ENCODE results near the gene PGGHG. TPM values are rescaled to one million over a fixed set of nuclear protein-coding genes. Genes with fewer than 3 reads are reported as not detected.

PGGHG gene
- total RNA-seq, 1 donor from 2014 or later, result 9.1 TPM

- DNase-seq (ENCODE audit: low spot score), result peak; percentile 51
These were observed 19.6 kb upstream of the PGGHG start for GRCh38 chr11:269146-269890.

GRCh38 chr11:270451-271318 is 18.2 kb upstream of the PGGHG start:
- no peak for DNase-seq (ENCODE audit: low spot score)

DNA sequence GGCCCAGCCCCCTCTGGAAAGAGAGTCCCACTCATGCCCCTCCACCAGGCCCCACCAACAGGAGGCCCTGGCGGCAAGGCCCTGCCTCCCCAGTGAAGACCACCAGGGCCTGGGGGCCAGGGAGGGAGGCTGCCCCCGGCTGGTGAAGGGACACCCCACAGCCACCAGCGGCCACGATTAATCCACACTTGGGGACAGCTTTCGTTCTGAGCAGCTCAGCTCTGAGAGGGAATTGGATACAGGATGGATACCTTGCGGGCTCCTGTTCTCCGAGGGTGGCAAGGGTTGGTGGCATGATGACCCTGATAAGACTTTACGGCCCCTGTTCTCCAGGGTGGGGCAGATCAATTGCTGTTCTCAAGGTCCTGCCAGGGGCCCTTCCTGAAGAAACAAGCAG is 17.6 kb upstream of the PGGHG start:
- no peak for DNase-seq (ENCODE audit: low spot score)

GRCh38 chr11:272195-272930 is 16.6 kb upstream of the PGGHG start:
- no peak for DNase-seq (ENCODE audit: low spot score)

GRCh38 chr11:272931-273198 is 16.1 kb upstream of the PGGHG start:
- DNase-seq (ENCODE audit: low spot score), result no peak

- no peak for DNase-seq (ENCODE audit: low spot score)
These were observed 12.7 kb upstream of the PGGHG start for GRCh38 chr11:276219-276618.

DNA sequence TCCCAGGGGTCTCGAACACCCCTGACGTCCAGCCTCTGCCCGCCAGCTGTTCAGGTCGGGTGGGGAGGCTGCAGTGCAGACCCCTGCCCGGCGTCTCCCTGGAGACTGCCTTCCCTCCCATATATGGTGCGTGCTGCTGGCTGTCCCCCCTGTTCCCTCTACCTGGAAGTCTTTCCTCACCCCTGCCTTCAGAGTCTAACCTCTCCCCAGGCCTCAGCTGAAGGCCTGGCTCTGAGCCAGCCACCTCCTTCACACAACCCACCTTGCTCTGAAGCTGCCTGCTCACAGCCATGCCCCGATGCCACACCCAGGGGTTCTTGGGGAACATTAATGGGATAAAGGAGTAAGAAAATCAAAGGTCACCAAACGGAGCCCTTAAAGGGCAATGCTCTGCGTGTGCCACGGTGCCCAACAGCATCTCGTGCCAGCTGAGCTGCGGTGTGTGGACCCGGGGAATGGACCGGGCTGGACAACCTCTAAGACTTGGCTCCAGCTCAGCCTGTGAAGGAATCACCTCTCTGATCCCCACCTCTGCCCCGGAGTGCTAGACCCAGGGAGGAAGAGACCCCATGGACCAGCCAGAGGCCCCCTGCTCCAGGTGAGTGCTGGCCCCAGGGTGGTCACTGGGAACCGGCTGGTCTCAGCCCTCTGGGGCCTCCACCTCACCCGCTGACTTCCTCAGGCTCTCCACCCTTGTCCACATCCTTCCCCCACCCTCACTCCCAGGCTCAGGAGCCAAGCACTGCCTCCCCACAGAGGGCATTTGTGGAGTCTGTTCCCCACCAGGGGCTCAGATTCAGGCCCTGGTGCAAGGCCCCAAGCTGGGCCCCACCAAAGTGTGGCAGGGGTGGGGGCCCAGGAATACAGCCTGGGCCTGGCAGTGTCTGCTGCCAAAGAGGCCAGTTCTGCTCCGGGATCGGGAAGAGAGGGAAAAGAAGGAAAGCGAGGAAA is 10.7 kb upstream of the PGGHG start, which contains the start of gene NLRP6:
Gene NLRP6, plus strand, starts transcription at position 407 of the 951 bp plus-strand sequence. Its CDS starts 163 bp downstream, at position 570.
- no peak for DNase-seq (ENCODE audit: low spot score)

DNA sequence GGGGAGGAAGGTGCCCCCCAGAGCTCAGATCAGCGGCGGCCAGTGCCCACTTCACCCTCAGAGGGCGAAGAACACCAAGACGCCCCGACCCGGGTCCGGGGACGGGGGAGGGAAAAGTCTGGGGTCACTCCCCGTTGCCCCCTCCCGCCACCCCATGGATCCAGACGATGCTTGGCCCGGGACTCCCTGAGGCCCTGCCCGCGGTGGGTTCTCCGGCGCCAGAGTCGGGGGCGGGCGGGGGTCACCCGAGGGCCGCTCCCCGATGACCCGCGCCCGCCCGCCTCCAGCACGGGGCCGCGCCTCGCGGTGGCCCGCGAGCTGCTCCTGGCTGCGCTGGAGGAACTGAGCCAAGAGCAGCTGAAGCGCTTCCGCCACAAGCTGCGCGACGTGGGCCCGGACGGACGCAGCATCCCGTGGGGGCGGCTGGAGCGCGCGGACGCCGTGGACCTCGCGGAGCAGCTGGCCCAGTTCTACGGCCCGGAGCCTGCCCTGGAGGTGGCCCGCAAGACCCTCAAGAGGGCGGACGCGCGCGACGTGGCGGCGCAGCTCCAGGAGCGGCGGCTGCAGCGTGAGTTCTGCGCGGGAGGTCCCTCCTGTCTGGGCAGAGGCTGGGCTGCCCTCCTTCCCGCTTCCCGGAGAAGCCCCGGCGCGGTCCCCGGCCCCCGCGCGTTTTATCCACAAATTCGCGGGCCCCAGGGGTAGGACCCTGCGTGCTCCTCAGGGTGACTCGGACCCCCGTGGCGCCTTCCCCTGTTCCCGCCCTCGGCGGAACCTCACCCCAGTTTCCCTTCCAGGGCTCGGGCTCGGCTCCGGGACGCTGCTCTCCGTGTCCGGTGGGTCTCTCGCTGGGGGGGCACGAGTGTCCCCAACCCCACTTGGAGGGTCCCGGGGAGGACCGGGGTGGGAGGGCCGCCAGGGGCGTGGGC is 9.6 kb upstream of the PGGHG start:
- no peak for DNase-seq (ENCODE audit: low spot score)

DNA sequence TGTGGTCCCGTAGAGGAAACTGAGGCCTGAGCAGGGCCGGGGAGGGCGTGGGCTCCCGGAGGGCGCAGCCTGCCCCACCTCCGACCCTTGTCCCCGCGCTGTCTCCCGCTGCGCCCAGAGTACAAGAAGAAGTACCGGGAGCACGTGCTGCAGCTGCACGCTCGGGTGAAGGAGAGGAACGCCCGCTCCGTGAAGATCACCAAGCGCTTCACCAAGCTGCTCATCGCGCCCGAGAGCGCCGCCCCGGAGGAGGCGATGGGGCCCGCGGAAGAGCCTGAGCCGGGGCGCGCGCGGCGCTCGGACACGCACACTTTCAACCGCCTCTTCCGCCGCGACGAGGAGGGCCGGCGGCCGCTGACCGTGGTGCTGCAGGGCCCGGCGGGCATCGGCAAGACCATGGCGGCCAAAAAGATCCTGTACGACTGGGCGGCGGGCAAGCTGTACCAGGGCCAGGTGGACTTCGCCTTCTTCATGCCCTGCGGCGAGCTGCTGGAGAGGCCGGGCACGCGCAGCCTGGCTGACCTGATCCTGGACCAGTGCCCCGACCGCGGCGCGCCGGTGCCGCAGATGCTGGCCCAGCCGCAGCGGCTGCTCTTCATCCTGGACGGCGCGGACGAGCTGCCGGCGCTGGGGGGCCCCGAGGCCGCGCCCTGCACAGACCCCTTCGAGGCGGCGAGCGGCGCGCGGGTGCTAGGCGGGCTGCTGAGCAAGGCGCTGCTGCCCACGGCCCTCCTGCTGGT is 8.8 kb upstream of the PGGHG start:
- DNase-seq (ENCODE audit: low spot score), result no peak

DNA sequence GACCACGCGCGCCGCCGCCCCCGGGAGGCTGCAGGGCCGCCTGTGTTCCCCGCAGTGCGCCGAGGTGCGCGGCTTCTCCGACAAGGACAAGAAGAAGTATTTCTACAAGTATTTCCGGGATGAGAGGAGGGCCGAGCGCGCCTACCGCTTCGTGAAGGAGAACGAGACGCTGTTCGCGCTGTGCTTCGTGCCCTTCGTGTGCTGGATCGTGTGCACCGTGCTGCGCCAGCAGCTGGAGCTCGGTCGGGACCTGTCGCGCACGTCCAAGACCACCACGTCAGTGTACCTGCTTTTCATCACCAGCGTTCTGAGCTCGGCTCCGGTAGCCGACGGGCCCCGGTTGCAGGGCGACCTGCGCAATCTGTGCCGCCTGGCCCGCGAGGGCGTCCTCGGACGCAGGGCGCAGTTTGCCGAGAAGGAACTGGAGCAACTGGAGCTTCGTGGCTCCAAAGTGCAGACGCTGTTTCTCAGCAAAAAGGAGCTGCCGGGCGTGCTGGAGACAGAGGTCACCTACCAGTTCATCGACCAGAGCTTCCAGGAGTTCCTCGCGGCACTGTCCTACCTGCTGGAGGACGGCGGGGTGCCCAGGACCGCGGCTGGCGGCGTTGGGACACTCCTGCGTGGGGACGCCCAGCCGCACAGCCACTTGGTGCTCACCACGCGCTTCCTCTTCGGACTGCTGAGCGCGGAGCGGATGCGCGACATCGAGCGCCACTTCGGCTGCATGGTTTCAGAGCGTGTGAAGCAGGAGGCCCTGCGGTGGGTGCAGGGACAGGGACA is 8.0 kb upstream of the PGGHG start:
- DNase-seq (ENCODE audit: low spot score), result no peak

DNA sequence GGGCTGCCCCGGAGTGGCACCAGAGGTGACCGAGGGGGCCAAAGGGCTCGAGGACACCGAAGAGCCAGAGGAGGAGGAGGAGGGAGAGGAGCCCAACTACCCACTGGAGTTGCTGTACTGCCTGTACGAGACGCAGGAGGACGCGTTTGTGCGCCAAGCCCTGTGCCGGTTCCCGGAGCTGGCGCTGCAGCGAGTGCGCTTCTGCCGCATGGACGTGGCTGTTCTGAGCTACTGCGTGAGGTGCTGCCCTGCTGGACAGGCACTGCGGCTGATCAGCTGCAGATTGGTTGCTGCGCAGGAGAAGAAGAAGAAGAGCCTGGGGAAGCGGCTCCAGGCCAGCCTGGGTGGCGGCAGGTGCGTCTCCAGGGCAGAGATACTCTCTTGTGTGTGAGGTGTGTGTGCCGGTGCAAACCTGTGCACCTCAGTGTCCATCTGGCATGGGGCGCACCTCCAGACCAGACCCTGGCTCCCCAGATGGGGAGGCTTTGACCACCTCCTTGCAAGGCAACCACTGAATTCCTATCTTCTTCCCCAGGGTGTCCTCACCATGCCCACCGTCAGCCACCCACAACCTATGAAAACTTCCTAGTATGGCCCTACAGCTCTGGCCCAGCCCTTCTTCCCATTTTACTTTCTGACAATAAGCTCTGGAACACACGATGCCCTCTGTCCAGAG is 7.3 kb upstream of the PGGHG start:
- DNase-seq (ENCODE audit: low spot score), result no peak

DNA sequence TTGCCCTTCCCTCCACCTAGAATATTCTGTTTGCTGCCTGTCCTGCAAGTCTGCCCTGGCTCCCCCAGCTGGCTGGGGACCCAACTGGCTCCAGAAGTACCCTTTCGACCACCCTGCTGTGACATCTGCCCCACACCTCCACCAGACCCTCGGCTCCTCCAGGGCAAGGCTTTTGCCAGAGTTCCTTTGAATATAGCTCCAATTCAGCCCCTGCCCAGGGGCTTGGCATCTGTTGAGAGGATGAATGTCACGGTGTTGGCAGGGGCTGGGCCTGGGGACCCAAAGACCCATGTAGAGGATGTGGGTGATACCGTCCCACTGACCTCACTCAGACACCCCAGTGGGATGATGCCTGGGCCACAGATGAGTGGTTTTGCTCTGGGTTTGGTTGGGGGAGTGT is 6.8 kb upstream of the PGGHG start:
- DNase-seq (ENCODE audit: low spot score), result no peak

GRCh38 chr11:282630-283360 is 6.1 kb upstream of the PGGHG start:
- no peak for DNase-seq (ENCODE audit: low spot score)

DNA sequence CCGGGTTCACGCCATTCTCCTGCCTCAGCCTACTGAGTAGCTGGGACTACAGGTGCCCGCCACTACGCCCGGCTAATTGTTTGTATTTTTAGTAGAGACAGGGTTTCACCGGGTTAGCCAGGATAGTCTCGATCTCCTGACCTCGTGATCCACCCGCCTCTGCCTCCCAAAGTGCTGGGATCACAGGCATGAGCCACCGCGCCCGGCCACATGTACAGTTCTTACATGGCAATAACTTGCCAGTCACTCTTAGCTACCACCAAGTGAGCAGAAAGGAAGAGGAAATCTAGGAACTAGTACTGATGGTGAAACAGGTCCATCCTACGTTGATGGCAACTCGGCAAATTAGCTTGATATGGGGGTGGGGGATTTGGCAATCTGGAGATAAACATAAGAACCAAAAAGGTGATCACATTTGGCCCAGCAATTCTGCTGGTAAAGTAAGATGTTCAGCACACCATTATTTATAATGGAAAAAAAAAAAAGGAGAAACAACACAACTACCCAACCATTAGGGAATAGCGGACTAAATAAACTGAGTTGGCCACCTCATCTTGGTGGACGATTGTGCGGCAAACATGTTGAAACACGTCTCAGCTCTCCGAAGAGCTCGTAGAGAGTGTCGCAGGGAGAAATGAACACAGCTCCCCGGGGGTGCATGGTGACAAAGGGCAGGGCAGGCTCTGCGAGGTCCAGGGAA is 5.4 kb upstream of the PGGHG start:
- no peak for DNase-seq (ENCODE audit: low spot score)

DNA sequence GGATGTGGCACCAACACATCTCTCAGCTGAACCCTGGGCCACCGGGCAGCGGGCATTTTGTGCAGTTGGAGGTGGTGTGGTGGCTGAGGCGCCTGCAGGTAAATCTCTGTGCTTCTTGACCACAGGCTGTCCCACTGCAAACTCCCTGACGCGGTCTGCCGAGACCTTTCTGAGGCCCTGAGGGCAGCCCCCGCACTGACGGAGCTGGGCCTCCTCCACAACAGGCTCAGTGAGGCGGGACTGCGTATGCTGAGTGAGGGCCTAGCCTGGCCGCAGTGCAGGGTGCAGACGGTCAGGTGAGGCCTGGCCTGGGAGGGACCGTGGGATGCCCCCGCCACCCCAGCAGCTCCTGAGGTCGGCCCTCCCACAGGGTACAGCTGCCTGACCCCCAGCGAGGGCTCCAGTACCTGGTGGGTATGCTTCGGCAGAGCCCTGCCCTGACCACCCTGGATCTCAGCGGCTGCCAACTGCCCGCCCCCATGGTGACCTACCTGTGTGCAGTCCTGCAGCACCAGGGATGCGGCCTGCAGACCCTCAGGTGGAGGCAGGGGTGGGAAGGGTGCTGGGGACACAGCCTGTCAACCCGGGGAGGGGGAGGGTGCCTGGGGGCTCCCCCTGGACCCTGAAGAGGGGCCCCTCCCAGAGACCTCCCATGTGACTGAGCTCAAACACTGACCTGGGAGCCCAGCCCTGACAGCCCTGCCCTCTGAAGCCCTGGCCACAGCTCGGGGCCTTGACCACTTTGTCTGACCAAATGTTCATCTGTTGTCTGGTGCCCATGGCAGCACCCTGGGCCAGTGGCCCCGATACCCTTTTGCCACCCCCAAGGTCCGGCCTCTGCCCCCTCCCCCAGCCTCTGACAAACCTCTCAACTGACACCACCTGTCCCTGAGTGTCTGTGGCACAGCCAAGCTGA is 4.6 kb upstream of the PGGHG start:
- no peak for DNase-seq (ENCODE audit: low spot score)
